Parathyroid adenoma (tissue), 2 donors: ENCODE measurements around the gene TTC24.
"Not testable (repeated sequence)": the region's sequence is repeated elsewhere in the genome, so short reads cannot be mapped to it uniquely, and the experiment has no call there.

ENCODE experiments used
- H2AFZ ChIP-seq: fragments of 300-600 bp; sonication (generic); one replicate; pipeline ENCODE4 v1.7.0; 2017; ENCODE audit warnings: antibody characterized with exemption, mild to moderate bottlenecking
- H3K27ac ChIP-seq: fragments of 300-600 bp; sonication (generic); one replicate; pipeline ENCODE4 v1.7.0; 2017
- H3K27me3 ChIP-seq: fragments of 300-600 bp; sonication (generic); one replicate; pipeline ENCODE4 v1.7.0; 2017; ENCODE audit warnings: low read length; ENCODE audit not compliant: control insufficient read depth, insufficient read depth
- H3K36me3 ChIP-seq: fragments of 300-600 bp; sonication (generic); one replicate; pipeline ENCODE4 v1.7.0; 2017; ENCODE audit warnings: low read length; ENCODE audit not compliant: control insufficient read depth, insufficient read depth
- H3K4me1 ChIP-seq: fragments of 300-600 bp; sonication (generic); one replicate; pipeline ENCODE4 v1.7.0; 2017; ENCODE audit warnings: control low read depth
- H3K4me2 ChIP-seq: fragments of 300-600 bp; sonication (generic); one replicate; pipeline ENCODE4 v1.7.0; 2017; ENCODE audit warnings: low read length
- H3K4me3 ChIP-seq: fragments of 300-600 bp; sonication (generic); one replicate; pipeline ENCODE4 v1.7.0; 2017; ENCODE audit warnings: low read depth, low read length
- H3K79me2 ChIP-seq: fragments of 300-600 bp; sonication (generic); one replicate; pipeline ENCODE4 v1.7.0; 2017; ENCODE audit warnings: control low read depth
- H3K9ac ChIP-seq: fragments of 300-600 bp; sonication (generic); one replicate; pipeline ENCODE4 v1.7.0; 2017; ENCODE audit warnings: mild to moderate bottlenecking
- H3K9me3 ChIP-seq: fragments of 300-600 bp; sonication (generic); one replicate; pipeline ENCODE4 v1.7.0; 2017; ENCODE audit warnings: low read length; ENCODE audit not compliant: control insufficient read depth
- TF ChIP-seq, protein P1 (sequence below): fragments of 300-600 bp; sonication (generic); IDR thresholded peaks from one replicate; pipeline ENCODE4 v1.7.0; 2017; ENCODE audit warnings: antibody characterized with exemption, mild to moderate bottlenecking
- donor health status: primary hyperparathyroidism.

TTC24 gene

DNA sequence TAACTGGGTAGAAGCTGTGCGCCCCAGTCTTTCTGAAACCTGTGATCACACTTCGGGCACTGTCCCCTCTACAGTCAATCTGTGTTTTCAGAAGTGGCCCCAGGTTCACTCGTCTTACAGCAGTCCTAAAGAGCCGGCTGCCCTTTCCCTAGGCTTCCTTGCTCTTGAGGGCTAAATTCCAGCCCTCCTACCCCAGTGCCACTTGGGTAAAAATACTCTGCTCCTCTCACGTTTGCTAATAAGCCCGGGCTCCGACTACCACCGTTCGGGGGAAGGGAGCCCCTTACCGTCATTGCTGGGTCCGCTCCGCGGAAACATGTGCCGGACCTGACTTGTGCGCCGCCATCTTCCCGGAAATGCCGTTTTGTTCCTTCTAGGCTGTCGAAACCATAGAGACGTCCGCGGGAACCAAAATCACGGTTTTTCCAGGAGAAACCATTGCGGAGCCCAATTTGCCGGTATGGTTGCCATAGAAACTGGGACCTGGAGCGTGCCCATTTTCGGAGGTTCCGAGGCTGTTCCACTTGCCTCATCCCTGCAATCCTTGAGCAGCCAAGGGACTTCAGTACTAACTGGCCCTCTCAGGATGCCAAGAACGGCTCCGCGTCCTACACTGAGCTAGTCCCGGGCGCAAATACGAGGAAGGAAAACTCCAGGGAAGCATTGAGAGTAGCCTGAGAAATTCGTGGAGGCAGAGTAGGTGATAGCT, 21.8 kb downstream of the TTC24 start, which contains the start of gene GPATCH4:
Gene GPATCH4, minus strand, starts transcription at position 358 of the 709 bp plus-strand sequence.
- Histone ChIP-seq H3K9ac (no peak within 1 kb of the TSS), H3K9me3 (no peaks in the 10 kb centered on the region), H2AFZ (peak within 1 kb of the TSS; percentile 90), H3K36me3 (no peaks in the 10 kb centered on the region), H3K27ac (peak within 1 kb of the TSS; percentile 54), H3K79me2 (no peaks in the 10 kb centered on the region), H3K4me1 (no peaks in the 10 kb centered on the region), H3K4me2 (peak within 1 kb of the TSS; percentile 68), H3K4me3 (peak within 1 kb of the TSS; percentile 80), H3K27me3 (no peaks in the 10 kb centered on the region)
- TF ChIP-seq, protein P1, sequence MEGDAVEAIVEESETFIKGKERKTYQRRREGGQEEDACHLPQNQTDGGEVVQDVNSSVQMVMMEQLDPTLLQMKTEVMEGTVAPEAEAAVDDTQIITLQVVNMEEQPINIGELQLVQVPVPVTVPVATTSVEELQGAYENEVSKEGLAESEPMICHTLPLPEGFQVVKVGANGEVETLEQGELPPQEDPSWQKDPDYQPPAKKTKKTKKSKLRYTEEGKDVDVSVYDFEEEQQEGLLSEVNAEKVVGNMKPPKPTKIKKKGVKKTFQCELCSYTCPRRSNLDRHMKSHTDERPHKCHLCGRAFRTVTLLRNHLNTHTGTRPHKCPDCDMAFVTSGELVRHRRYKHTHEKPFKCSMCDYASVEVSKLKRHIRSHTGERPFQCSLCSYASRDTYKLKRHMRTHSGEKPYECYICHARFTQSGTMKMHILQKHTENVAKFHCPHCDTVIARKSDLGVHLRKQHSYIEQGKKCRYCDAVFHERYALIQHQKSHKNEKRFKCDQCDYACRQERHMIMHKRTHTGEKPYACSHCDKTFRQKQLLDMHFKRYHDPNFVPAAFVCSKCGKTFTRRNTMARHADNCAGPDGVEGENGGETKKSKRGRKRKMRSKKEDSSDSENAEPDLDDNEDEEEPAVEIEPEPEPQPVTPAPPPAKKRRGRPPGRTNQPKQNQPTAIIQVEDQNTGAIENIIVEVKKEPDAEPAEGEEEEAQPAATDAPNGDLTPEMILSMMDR = no peak

DNA sequence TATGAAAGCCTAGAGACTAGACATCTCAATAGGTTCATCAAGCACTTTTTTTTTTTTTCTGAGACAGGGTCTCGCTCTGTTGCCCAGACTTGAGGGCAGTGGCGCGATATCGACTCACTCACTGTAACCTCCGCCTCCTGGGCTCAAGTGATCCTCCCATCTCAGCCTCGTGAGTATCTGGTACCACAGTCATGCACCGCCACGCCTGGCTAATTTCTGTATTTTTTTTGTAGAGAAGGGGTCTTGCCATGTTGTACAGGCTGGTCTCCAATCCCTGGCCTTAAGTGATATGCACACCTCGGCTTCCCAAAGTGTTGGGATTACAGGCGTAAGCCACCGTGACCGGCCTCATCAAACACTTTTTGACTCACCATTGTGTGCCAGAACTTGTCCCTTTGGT, 22.4 kb downstream of the TTC24 start:
- H3K9ac ChIP-seq = no peak overlapping the region
- H2AFZ ChIP-seq = peak overlapping the region; percentile 90
- peak overlapping the region; percentile 68 for H3K4me2 ChIP-seq
- H3K79me2 ChIP-seq = no peaks in the 10 kb centered on the region
- H3K9me3 ChIP-seq = no peaks in the 10 kb centered on the region
- TF ChIP-seq, protein P1 = no peak
- H3K36me3 ChIP-seq = no peaks in the 10 kb centered on the region
- peak overlapping the region; percentile 80 for H3K4me3 ChIP-seq
- H3K27me3 ChIP-seq = no peaks in the 10 kb centered on the region
- H3K4me1 ChIP-seq = no peaks in the 10 kb centered on the region
- peak overlapping the region; percentile 54 for H3K27ac ChIP-seq

DNA sequence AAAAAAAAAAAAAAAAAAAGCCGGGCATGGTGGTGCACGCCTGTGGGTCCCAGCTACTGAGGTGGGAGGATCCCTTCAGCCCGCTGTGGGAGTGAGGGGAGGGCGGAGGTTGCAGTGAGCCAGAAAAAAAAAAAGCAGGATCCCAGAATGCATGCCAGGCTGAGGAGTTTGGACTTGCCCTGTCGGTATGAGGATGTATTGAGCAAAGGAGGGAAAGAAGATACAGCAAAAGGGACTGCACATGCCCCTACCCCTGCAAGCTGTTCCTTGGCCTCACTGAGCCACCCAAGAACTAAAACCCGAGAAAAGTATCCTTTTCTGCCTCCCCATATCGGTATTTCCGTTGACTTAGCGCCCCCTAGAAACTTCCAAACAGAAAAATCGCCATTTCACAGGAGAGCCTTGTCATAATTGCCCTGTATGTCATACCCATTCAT, 23.1 kb downstream of the TTC24 start:
- no peak overlapping the region for H3K27ac ChIP-seq
- no peak overlapping the region for H3K4me3 ChIP-seq
- H3K36me3 ChIP-seq = no peaks in the 10 kb centered on the region
- no peaks in the 10 kb centered on the region for H3K4me1 ChIP-seq
- no peak overlapping the region for H2AFZ ChIP-seq
- no peaks in the 10 kb centered on the region for H3K9me3 ChIP-seq
- H3K79me2 ChIP-seq = no peaks in the 10 kb centered on the region
- H3K27me3 ChIP-seq = no peaks in the 10 kb centered on the region
- TF ChIP-seq, protein P1 = no peak
- no peak overlapping the region for H3K9ac ChIP-seq
- H3K4me2 ChIP-seq = no peak overlapping the region

DNA sequence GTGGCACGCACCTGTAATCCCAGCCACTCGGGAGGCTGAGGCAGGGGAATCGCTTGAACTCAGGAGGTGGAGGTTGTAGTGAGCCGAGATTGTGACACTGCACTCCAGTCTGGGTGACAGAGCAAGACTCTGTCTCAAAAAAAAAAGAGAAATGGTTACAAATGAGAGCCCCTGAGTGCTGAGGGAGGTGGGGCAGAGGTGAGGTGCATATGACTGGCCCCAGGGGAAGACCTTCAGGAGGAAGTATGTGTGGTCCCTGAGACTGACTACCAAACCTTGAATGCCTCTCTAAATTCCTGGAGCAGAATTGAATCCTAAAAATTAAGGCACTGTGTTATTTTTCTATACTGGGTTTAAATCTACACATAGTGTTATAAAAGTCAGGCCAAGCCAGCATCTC, 27.8 kb downstream of the TTC24 start:
- not testable (repeated sequence) for H3K4me2 ChIP-seq, H3K79me2 ChIP-seq, H2AFZ ChIP-seq, H3K27me3 ChIP-seq, H3K36me3 ChIP-seq, H3K9ac ChIP-seq, H3K4me1 ChIP-seq, H3K27ac ChIP-seq, H3K4me3 ChIP-seq, H3K9me3 ChIP-seq

DNA sequence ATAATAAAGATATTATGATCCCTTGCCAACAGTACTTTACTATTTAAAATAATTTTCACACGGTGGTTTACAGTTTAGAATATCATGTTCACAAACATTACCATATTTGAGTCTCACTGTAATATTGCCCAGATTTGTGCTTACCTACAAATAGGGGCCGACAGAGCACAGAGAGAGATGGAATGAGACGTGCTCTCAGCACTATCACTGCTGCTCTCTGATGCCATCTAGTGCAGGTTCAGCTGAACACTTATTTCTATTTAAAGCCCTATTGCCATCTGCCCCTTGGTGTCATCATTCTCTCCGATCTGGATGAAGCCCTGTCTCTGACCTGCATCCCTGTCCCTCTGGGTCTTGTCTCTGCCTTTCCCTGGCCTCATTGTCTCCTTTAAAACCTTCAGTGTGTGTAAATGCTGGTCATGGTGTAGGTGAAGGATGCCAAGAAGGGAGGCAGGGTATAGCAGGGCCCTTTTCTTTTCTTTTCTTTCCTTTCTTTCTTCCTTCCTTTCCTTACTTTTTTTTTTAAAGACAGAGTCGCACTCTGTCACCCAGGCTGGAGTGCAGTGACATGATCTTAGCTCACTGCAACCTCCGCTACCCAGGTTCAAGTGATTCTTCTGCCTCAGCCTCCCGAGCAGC, 28.6 kb downstream of the TTC24 start:
- no peak overlapping the region for H3K9ac ChIP-seq
- no peak overlapping the region for H3K27ac ChIP-seq
- H3K36me3 ChIP-seq = no peaks in the 10 kb centered on the region

More for the DNA sequence above, 28.6 kb downstream of the TTC24 start:
- Histone ChIP-seq H3K79me2 (no peaks in the 10 kb centered on the region), H3K27me3 (no peaks in the 10 kb centered on the region), H3K4me1 (peaks cover 3% of the 10 kb centered on the region), H3K4me2 (no peak overlapping the region), H3K4me3 (no peak overlapping the region), H3K9me3 (no peaks in the 10 kb centered on the region), H2AFZ (no peak overlapping the region)
- TF ChIP-seq, protein P1 = peak; percentile 67
